ENCODE data around the gene FKBP11.

FKBP11 gene

DNA sequence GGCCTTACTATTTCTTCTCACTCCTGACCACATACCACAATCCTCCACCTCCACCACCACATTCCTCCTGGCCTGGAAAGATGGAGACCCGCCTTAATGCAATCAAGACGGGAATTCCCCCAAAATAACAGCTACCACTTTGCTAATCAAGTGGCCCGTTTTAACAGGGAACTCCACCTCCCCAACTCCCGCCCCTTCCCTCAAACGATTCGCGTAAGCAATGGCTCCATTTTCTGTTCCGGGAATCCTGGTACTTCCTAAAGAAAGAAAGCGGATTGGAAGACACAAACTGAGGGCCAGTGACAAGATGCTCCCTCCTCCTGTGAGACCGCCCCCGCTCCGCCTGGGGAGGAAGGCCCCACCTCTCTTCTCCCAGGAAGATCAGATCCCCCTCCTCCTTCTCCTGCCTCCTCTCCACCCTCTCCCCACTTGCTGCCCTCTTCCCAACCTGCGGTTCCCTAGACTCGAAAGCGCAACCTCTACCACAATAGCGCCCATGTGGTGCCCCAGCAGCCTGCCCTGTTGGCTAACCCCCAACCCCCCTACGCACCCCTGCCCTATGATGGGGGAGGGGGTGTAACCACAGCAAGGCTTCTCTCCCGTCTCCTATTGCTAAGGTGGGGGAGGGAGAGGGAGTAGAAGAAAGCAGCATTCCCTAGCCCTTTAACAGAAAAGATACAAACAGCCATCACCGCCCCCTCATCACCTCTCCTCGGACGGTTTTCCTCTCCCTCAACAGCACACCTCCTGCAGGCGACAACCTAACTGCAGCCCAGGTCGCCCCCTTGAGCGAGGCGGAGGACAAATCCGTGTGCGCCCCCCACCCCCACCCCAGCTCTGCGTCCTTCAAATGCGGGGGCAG is 31.2 kb upstream of the FKBP11 start:
- in situ Hi-C loops (cut with MboI; ENCODE audit: low sequenced_read_pairs) = no loop called here

DNA sequence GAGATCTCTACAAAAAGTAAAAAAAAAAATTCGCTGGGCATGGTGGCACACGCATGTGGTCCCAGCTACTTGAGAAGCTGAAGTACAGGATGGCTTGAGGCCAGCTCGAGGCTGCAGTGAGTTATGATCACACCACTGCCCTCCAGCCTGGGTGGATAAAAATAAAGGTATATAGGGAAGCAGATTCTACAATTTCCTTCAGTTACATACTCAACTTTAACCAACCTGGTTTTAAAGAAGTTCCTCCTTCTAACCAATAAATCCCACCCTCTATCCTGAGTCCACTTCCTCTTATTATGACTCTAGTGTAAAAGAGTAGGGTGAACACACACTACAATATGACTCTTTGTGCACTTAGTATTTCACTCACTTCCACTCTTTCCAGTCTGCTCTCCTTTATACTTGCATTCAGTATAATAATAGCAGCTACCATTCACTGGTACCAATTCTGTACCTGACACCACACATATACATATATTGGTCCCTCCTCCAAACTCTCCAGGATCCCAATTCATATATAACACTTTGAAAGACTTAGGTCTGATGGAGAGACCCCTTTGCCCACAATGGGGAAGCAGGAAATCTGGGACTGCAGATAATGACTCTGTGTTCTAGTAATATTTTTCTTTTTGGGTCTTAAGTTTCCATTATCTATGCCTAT is 29.7 kb upstream of the FKBP11 start:
- in situ Hi-C loops (cut with MboI; ENCODE audit: low sequenced_read_pairs) = no loop called here

DNA sequence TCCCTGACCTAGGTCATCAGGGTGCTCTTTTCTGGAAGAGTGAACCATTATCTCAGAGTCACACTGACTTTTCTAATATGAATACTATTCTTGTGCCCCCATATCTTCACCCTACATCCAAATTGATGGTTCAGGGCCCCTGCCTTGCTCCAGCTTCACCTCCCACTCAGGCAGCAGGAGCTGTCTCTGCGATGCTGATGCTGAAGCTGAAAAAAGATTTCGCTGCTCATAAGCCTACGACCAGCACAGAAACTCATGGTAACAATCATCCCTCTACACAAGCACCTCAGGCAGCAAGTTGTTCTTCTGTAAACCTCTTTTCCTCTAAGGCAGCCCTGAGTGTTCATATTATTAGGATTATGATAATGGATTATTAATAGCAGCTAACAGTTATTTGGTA is 28.8 kb upstream of the FKBP11 start:
- in situ Hi-C loops (cut with MboI; ENCODE audit: low sequenced_read_pairs) = no loop called here

DNA sequence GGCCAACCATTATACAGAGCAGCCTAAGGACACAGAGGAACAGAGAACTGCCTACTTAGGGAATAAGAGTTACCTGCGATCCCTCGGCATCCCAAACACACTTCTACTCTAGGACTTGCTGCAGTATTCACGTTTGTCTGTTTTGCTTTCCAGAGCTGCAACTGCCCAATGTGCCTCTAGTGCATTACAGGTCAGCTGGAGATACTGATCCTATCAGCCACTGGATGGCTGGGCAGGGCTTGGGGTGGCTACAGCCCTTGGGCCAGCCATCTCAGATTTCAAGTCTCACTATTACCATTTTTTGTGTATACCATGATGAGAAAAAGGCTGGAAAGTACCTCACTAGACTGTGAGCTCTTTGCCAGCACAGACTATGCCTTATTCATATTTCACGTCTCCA is 27.4 kb upstream of the FKBP11 start:
- in situ Hi-C loops (cut with MboI; ENCODE audit: low sequenced_read_pairs) = no loop called here

DNA sequence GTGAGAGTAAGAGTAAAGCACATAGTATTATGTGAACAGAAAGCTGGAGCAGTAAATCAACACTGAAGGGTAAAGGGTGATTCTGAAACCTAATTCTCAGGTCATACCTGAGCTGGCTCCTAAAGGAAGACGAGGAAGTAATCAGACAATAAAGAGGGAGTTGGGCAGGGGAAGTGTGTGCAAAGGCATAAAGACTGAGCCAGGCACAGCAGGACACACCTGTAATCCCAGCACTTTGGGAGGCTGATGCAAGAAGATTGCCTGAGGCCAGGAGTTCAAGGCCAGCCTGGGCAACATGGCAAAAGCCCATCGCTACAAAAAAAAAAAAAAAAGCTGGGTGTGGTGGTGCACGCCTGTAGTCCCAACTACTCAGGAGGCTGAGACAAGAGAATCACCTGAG is 22.4 kb upstream of the FKBP11 start:
- in situ Hi-C loops (cut with MboI; ENCODE audit: low sequenced_read_pairs) = no loop called here

DNA sequence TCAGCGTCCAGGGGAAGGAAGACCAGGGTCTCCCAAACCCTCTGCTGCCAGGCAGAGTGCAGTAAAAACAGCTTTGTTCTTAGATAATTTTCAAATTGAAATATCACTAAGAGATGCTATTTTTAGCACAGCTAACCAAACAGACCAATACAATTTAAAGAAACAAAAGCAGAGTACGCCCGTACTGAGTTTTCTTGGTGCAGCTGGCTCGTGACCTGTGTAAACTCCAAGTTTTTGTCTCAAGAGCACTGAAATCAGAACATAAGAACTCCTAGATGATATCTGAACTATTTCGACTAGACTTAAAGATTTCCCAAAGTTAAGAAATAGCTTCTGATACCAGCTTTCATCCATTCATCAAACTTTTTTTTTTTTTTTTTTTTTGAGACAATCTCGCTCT is 21.7 kb upstream of the FKBP11 start:
- in situ Hi-C loops (cut with MboI; ENCODE audit: low sequenced_read_pairs) = no loop called here

DNA sequence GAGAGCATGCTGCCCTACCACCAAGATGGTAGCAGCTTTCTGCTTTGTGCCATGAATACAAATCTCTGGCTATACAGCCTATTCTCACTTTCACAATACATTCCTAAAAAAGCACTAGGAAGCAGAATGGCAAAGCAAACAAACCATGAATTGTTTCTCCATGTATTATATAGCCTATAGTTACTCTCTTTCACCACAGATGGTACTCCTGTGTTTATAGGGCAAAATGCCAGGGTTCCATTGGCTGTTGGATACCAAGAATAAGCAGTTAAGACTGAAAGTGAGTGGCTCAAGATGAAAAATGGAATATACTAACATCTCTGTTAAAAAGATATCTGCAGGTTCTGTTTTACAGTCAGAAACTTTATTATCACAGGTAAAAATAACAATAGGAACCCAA is 20.9 kb upstream of the FKBP11 start:
- in situ Hi-C loops (cut with MboI; ENCODE audit: low sequenced_read_pairs) = no loop called here

DNA sequence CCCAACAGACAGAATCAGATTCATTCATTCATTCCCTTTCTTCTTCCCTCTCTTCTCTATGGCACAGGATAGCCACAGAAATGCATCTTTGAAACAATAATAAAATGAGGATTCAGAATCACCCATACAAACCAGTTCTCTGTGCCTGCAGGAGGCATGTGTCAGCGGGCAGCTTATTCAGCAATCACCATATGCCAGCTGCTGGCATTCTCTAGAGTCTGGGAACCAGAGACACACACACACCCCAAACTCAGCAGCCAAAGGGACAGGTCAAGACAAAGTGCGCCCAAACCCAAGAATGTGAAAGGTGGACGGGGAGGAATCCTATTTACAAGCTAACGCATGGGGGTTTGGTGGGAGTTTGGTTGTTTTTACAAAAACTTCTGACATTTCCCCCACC is 17.9 kb upstream of the FKBP11 start:
- in situ Hi-C loops (cut with MboI; ENCODE audit: low sequenced_read_pairs) = no loop called here

DNA sequence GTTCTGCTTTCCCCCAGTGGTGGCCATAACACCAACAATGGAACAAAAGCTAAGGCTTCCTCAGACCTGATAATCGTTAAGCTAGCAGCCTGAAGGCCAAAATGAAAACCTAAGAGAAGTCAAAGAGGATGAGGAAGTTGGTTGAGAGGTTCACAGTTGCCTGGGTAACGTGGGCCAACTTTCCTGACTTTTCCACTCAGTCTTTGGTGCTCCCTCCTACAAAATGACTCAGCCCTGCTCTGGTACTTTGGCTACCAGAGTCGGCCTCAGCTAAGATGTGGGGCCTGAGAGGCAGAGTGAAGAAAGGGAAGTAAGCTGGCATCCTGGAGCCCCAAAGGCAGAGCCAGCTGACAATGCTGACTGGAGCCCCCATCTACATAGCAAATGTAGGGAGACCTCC is 14.9 kb upstream of the FKBP11 start:
- in situ Hi-C loops (cut with MboI; ENCODE audit: low sequenced_read_pairs) = no loop called here

DNA sequence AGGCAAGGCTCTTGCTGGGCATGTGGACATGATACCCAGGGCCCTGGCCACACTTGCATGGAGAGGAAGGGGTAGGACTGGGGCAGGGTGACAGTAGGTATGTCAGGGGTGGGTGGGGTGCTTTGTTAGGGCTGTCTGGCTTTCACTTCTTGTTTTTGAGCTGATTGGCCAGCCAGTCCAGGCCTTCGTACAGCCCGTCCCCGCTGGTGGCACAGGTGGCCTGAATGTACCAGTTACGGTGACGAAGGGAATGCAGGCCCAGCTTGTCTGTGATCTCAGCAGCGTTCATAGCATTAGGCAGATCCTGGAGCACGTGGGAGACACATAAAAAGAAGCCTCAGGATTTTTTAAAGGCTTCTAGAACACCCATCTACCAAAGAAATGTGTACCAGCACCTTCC is 13.5 kb upstream of the FKBP11 start:
- in situ Hi-C loops (cut with MboI; ENCODE audit: low sequenced_read_pairs) = no loop called here

DNA sequence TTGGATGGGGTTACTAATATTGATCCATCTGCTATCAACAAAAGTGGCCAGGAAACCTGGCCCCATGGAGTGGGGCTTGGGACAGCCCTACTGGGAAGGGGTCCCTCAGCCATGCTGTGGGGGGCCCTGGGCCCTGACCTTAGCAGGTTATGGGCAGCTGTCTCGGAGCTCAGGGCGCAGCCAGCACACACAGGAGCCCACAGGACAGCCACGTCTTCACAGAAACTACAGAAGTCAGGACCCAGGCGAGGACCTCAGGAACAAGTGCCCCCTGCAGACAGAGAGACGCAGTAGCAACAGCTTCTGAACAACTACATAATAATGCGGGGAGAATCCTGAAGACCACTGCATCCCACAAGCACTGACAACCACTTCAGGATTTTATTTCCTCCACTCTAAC is 11.9 kb upstream of the FKBP11 start:
- in situ Hi-C loops (cut with MboI; ENCODE audit: low sequenced_read_pairs) = no loop called here

DNA sequence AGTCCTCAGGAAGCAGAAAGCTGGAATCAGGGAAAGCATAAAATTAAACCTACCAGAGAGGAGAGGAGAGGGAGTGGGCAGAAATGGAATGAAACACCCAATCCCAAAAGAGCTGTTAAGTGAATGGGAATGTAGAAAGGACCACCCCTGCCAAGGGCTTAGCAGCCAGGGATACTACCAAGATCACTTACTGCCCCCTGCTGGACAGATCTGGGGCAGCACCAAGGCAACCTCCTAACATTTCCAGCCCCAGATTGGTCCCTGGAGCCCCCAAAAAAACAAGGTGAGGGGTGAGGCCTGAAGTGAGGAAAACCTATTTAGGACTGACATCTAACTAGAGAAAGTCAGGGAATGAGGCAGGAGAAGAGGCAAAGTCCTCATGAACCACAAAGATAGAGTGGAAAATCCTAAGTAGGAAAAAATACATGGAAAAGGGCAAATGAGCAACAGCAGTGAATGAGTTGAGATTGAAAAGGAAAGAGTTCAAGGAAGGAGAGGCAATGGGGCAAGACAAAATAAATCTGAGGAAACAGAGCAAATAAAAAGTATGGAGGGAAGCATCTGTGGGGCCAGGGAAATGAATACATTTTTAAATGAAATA is 11.2 kb upstream of the FKBP11 start:
- in situ Hi-C loops (cut with MboI; ENCODE audit: low sequenced_read_pairs) = no loop called here

DNA sequence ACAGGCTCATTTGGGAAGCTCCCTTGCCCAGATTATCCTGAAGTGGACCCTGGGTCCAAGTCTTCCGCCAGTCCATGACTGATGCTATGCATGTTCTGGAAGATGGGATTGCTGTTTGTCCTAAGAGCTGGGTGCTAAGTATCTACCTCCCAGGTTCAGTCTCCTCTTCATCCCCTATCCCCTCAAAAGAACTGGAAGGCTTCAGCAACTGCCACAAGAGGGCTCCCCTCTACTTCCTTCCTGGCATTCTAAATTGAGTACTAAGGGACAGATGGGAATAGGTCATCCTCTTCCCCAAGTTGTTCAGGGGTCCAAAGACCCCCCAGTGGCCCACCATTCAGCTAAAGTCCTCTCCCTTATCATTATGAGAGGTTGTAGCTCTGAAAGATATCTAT is 9.0 kb upstream of the FKBP11 start:
- in situ Hi-C loops (cut with MboI; ENCODE audit: low sequenced_read_pairs) = no loop called here

DNA sequence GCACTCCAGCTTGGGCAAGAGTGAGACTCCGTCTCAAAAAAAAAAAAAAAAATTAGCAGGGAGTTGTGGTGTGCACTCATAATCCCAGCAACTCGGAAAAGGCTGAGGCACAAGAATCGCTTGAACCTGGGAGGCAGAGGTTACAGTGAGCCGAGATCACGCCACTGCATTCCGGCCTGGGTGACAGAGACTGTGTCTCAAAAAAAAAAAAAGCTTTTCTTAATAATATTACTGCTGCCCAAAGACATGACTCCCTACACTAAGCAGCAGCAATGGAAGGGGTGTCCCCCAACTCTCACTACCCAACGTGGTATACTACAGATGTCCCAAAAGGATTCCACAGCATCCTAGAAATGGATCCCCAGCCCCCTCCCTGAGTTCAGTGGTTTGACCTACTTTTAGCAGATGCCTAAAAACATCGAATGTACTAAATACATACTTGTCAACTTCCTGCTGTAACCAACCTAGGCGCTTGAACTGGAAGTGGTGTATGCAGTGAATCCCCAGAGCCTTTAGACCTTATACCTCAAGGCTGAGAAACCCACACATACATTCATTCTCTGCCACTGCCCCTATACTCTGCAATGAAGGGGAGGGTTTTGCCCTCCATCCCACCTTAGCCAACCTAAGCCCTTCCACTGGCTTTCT is 8.5 kb upstream of the FKBP11 start:
- in situ Hi-C loops (cut with MboI; ENCODE audit: low sequenced_read_pairs) = no loop called here

DNA sequence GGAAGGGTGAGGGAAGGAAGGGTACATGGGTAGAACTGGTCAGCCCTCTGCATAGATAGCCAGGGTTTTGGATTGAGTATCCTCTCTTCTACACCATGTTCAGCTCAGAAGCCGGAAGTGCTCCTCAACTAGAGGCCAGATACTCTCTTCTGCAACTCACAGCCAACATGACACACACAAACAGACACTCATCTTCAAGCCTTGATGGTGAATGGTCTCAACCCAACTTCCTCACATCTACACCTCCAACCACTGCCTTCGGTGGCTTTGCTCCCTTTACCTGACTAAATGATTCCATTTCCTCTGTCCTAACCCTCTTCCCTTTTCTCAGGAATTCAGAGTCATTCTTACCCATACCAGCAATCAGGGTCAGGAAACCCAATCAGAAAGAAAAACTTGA is 7.6 kb upstream of the FKBP11 start:
- in situ Hi-C loops (cut with MboI; ENCODE audit: low sequenced_read_pairs) = no loop called here

DNA sequence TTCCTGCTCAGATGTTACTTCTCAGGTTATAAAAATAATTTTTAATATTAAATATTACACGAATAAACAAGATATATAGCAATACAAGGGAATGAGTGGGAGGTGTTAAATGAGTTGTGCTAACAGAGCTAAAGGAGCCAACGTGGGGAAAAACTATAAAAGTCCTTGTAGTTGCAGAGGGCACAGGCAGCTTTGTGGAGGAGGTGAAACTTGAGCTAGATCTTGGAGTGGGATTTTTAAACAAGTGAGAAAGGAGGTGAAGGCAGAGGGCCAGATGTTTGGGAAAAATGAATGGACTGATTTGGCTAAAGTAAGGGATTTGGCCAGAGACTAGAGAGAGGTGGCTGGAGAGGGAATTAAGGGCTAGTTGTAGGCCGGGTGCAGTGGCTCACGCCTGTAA is 5.2 kb upstream of the FKBP11 start:
- in situ Hi-C loops (cut with MboI; ENCODE audit: low sequenced_read_pairs) = no loop called here

DNA sequence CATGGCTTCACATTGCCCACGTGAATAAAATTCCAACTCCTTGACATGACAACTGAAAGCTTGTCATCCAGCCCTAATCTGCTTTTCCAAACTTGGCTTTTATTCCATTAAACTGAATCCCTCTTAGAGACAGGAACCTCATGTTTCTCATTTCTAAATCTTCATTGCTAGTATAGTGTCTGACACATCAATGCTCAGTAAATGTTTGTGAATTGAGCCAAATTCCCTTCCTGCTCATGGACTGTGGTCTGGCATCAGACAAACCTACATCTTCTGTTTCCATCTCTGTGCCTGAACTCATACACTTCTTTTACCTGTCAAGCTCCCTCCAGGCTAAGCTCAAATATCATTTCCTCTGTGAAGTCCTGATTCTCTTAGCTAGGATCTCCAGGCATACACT is 4.3 kb upstream of the FKBP11 start:
- in situ Hi-C loops (cut with MboI; ENCODE audit: low sequenced_read_pairs) = no loop called here

DNA sequence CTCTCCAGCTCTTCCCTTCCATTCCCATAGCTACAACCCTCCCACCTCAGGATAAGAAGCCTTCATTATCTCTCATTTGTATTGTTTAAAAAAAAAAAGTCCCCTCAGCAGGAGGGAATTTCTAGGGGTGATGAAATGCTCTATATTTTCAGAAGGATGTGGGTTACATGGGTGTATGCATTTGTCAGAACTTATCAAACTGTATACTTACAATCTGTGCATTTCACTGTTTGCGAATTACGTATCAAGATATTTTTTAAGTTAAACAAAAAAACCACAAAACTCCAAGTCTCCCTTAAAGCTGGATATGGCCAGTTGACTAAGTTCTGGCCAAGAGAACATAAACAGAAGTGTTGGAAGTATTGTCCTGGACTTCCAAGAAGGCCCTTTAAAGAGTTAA is 2.0 kb upstream of the FKBP11 start:
- in situ Hi-C loops (cut with MboI; ENCODE audit: low sequenced_read_pairs) = no loop called here

DNA sequence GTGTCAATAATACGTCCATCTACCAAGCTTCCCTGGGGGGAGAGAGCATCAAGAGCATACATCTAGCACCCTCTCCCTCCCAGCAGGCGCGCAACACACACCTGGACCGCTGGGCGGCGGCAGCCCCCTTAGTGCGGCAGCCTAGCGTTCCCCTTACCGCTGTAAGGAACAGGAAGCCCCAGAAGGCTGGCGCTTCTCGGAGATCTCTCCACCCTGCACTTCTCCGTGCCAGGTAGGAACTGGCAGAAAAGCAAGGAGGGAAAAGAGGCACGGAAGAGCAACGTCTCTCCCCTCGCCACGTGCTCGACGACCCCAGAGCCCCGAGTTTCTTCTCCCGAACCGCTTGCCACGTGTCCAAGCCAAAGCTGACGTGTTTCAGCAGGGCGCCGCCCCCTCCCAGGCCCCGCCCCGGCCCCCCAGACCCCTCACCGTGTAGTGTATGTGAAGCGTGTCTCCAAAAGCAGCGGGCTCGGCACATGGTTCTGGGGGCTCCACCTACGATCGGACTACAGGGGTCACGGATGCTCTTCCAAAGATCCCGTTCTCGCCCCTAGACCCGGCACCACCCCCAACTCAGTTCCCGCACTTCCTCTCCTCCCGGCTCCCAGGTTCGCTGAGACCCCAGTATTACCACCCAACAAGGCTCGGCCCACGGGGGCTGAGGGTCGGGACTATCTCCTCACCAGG is 532 bp downstream of the FKBP11 start:
- in situ Hi-C loops (cut with MboI; ENCODE audit: low sequenced_read_pairs) = no loop called here

DNA sequence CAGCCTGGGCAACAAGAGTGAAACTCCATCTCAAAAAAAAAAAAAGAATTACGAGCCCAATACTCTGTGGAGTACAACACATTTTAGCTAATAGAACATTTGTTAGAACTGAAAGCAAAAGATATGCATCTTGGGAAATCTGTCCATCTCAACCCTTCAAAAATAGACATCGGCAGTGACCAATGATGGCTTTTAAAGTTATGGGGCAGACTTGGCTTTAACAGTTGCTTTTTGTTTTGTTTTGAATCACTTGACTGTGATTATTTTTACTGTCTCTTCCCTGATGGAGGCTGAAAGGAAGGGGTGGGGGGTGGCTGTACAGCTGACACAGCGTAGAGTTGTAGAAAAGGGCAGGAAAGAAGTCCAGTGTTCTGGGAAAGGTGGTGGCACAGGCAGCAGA is 2.2 kb downstream of the FKBP11 start:
- in situ Hi-C loops (cut with MboI; ENCODE audit: low sequenced_read_pairs) = no loop called here

DNA sequence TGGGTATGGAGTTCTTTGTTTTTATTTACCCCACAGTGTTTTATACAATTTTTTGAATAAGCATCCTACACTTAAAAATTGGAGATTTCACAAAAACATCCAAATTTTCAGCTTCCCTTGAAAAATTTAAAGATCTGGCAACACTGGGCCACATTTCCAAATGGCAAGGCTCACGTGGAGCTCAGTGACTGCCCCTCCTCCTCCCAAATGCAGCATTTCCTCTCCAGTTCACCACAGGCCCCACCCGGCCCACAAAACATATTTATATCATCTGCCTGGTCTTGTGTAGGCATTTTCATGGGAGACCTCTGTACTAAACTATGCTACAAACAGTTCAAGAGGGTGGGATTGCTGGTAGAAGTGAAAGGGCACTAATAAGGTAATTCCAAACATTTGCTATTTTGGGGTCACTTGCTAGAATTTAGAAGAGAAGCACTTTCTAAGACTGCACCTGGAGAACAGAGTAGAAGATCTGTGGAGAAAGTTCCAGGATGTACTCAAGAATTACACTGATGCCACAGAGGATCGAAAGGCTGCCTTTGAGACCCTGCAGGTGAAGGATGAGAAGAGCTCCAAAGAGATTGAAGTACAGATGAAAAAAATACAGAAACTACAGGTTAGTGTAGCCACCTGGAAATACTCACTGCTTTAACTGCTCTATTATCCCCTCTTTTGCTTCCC is 7.3 kb downstream of the FKBP11 start:
- in situ Hi-C loops (cut with MboI; ENCODE audit: low sequenced_read_pairs) = no loop called here

All from HL-60/S4 (cell line).